ENCODE measurements around the gene PLCD1.

PLCD1 gene

DNA sequence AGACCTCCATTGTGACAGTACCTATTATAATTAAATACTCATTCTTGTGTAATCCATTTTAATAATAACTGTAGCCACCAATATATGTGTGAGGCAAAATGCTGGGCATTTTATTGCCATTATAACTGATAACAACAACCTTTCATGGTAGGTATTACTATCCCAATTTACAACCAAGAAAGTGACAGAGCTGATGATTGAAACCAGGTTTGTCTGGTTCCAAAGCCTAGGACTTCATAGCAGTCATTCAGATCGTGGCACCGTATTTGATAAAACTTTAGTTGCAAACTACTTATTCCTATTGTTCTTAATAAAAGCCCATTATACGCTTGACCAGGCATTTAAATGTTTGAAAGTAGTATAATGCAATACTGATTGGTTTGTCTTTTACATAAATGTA lies 65.3 kb downstream of the PLCD1 start:
- DNase-seq: no peak

DNA sequence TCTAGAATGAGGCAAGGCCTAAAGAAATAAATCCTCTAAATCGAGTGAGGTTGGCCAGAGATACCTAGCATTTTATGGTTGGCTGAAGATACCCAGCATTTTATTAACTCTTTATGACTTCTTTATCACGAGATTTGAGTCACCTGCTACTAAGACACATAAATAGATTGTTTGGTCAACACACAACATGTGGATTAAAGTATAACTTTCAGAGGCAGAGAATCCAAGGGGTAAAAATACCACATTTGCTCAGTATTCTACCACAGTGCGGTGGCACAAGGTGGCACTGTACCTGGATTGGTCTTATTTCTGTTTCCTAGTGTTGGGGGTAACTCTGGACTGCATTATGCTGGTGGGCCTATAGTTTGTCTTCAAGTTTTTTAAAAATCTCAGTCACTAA lies 65.8 kb downstream of the PLCD1 start:
- DNase-seq: no peak

GRCh38 chr3:37963016-37963415 lies 66.4 kb downstream of the PLCD1 start:
- no peak for DNase-seq

DNA sequence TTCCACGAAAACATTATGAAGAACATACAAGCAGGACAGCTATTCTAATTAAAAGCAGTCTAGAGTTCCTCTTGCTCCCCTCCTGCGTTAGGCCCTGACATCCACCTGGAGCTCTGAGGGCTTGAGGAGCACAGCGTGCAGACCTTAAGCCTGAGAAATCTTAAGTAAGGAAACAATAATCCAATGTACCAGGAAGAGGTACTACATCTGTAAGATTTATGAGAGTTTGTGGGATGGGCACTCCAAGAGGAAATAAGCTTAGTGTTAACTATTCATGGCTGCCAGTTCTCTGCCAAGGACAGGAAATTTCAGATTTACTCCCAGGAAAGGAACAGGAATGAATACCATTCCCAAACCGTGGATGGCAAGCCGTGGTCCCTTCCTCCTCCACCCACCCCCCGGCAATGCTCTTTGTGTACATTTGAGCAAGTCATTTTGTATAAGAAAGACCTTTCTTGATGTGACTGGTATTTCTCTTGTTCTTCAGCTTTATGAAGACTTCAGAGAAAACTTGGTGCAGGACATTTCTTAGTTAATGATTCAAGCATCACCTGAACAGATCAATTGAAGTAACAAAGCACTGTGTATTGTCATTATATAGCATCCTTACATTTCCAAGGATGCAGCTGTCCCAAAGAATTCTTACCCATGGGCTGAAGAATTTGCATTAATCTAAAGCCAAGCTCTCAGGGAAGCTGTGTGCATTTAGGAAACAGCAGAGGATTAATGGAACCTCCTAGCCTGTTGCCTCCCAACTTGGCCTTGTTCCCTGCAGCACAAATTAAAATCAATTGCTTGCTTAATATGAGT lies 67.6 kb downstream of the PLCD1 start:
- DNase-seq: no peak

- no peak for DNase-seq
Observed at GRCh38 chr3:37957539-37957936, 71.9 kb downstream of the PLCD1 start.
